HG03108 (cell line): ENCODE results near the gene FER.

Experiments
- ATAC-seq: cut with Tn5 transposase; IDR thresholded peaks from one replicate; pipeline ENCODE4 v1.9.1; 2021; ENCODE audit warnings: moderate library complexity; ENCODE audit not compliant: unreplicated experiment

Gene FER

GRCh38 chr5:109099081-109099480 lies 351.4 kb downstream of the FER start:
- no peak for ATAC-seq

GRCh38 chr5:109100971-109101370 lies 353.3 kb downstream of the FER start:
- no peak for ATAC-seq

GRCh38 chr5:109102096-109102690 lies 354.5 kb downstream of the FER start:
- ATAC-seq = no peak

GRCh38 chr5:109105631-109106267 lies 358.1 kb downstream of the FER start:
- ATAC-seq = no peak

DNA sequence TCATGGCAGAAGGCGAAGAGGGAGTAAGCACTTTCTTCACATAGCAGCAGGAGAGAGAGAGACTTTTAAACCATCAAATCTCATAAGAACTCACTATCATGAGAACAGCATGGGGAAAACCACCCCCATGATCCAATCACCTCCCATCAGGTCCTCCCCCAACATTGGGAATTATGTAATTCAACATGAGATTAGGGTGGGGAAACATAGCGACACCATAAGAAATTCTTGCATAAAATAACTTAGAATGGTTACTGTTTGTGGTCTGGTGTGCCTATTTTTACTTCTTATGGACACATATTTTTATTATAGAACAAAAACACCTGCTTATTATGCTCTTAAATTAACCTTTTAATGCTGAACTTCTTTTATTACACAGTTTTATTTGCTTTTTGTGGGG lies 364.0 kb downstream of the FER start:
- no peak for ATAC-seq

DNA sequence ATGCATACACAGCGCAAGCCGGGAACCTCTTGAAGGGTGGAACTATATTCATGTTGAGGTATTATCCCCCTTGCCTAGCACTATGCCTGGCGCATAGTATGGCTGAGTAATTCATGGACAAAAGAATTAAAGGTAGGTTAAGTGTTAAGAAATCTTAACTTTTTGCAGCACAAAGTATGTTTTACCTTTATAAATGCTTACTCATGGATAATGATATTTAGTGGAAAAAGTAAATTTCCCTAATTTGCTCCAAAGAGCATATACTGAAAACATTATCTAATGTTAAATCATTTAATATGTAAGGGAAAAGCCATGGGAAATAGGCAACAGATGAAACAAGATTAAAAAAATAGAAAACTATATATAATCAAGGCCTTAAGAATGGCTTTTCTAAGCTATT lies 365.9 kb downstream of the FER start:
- ATAC-seq = no peak

DNA sequence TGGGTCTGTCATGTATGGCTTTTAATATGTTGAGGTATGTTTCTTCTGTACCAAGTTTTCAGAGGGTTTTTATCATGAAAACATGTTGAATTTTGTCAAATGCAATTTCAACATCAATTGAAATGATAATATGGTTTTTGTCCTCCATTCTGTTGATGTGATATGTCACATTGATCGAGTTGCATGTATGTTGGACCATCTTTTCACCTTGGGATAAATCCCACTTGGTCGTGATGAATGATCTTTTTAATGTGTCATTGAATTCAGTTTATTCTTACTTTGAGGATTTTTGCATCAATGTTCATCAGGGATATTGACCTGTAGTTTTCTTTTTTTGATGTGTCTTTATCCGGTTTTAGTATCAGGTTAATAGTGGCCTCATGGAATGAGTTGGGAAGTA lies 373.5 kb downstream of the FER start:
- no peak for ATAC-seq

- no peak for ATAC-seq
Observed at GRCh38 chr5:109125755-109126429, 378.2 kb downstream of the FER start.

DNA sequence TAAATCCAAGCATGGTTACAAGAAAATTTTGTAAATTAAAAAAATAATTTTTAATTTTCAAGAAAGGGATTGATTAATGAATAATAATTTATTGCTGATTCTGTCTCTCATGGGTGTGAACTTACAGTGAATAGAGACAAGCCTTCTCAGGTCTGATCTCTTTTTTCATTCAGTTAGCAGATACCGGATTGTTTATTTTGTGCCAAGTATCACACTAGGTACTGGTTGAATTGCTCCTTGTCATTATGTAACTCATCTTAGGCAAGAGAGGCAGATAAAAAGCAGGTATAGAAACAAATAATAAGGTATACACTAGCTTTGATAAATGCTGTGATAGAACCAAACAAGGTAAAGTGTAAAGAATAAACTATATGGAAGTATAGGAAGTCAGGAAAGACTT lies 378.8 kb downstream of the FER start:
- ATAC-seq = no peak

DNA sequence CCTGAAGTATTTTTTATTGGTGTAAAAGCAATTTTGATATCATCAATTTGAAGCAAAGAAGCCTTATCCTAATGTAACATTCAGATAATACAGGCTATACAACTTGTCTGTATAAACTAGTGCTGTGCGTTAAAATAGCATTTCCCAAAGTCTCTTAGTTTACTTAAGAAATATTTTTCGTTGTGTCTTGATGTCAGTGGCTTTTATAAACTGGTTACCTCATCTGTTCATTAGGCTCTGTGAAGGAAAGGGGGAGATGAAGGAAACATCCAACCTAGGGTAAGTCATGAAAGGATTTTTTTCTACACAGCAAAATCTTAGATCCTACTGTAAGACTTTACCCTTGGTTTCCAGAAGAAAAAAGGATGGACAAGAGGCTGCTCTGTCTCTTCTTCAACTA lies 389.2 kb downstream of the FER start:
- no peak for ATAC-seq

DNA sequence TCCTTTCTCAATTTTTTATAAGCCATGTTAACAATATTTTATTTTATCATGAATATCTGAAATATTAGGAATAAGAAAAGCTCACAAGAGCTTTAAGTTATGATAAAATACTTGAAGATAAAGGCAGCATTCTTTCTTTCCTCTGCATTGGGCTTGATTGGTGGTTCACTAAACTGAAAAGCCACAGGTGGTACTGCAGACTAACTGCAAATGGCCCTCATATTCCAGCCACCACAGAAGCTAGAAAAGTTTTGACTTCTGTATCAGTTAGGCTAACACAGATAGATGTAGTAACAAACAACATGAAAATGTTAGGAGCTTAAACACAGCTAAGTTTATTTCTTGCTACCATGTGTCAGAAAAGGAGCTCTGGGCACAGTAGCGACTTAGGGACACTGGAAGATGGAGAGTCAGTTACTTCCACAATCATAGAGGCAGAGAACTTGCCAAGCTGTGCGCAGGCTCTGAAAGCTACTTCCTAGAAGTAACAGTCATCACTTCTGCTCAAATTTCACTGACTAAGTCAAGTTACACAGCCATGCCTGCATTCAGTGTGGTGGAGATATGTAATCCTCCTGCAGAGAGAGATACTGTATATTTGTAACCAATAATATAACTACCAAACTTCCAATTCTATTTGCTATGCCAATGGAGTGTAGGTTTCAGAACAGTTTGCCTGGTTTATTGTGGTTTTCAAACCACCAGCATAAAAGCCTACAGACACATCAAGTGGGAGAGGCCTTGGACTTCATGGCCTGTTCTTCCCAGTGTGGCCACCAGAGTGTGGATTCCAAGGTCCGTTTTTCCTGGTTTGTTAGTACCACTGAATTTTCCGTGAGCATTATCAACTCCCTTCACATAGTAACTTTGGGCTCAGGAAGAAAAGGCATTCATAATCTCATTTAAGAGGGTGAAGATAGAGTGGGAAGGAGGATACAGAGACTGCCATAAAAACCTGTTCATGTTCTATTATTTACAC lies 393.8 kb downstream of the FER start:
- ATAC-seq = no peak

DNA sequence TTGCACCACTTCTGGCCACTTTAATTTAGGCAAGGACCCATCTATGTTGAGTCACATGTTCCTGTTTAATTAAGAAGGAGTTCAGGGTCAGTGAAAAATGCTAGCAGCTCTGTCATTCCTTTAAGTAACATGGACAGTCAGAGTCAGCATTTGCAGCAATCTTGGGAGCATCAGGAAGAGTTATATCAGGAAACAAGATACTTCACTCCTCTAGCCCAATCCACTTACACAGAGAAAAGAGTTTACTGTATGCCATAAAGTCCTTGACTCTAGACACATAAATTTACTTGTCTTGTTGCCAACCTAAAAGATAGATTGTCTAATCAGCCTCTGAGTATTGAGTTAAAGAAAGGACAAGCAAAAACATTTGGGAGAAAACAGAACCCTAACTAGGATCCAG lies 395.3 kb downstream of the FER start:
- ATAC-seq = no peak

DNA sequence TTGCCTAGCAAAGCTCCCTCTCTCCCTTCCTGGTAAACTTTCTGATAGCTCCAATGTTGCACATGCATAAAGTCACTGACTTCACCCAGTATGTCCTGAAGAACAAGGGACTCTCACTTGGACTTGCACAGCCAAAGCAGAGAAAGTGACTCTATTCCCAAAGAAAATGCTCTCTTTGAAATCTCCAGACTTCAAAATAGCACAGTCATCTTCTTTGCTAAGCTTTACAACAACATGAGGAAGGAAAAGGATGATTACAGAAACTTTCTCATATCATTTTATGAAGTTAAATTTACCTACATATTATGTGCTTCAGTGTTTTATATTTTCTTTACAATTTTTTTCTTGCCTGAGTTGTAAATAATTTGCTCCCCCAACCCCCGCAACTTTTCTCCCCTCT lies 397.4 kb downstream of the FER start:
- no peak for ATAC-seq

DNA sequence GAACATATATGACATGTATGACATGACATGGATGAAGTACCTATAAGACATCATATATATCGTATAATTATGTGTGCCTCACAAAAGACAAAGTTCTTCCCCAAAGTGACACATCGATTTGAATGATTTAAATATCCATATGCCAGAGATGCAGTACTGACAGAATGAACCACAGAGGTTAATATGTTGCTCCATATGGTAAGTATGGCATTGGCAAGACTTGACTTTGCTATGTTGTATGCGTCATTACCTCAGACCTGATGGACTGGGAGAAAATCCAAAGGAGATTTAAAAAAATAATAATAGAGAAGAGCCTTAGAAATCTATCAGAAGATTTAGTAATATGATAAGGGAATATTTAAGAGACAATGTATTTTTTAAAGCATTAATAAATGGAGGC lies 398.9 kb downstream of the FER start:
- ATAC-seq = no peak

- ATAC-seq = no peak
Observed at GRCh38 chr5:109152565-109152964, 404.9 kb downstream of the FER start.

GRCh38 chr5:109155625-109156024 lies 407.9 kb downstream of the FER start:
- ATAC-seq = no peak

DNA sequence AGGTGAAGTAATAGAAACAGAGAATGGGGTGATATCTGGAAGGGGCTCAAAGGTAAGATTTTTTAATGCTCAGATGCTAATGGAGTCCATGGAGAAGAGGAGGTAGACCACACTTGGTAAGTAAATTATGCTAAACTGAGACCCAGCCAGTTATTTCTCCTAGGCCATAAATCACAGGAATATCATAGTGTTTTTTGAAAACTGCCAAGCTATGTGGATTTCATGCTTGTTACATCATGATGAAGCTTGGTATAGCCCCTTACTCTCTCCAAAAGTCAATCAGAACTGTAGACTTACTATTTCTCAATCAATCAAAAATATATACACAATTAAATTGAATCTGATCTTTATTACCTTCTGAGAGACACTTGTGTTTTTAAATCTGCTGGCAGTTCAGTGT lies 409.2 kb downstream of the FER start:
- no peak for ATAC-seq

DNA sequence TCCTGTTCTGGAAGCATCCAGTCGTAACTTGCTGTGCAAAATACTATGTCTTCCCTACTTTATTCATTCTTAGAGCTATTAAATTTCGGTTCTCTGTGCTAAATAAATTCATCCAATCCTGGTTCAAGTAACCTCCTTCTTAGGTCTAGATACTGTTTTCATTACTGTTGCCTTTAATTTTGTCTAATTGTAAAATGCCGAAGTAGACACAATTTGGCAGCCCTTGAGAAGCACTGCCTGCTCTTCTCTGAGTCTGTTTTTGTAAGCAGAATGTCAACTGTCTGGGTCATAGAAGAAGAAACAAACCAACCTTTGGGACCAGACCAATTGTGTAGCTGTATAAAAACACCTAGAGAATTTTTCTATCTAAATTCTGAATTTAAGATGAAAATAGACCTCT lies 412.8 kb downstream of the FER start:
- no peak for ATAC-seq

GRCh38 chr5:109161914-109162683 lies 414.4 kb downstream of the FER start:
- ATAC-seq = peak; percentile 74

GRCh38 chr5:109163336-109163735 lies 415.6 kb downstream of the FER start:
- ATAC-seq = no peak

- no peak for ATAC-seq
Observed at GRCh38 chr5:109164001-109164400, 416.3 kb downstream of the FER start.
